ENCODE results near the gene MINDY1.

The MINDY1 gene

DNA sequence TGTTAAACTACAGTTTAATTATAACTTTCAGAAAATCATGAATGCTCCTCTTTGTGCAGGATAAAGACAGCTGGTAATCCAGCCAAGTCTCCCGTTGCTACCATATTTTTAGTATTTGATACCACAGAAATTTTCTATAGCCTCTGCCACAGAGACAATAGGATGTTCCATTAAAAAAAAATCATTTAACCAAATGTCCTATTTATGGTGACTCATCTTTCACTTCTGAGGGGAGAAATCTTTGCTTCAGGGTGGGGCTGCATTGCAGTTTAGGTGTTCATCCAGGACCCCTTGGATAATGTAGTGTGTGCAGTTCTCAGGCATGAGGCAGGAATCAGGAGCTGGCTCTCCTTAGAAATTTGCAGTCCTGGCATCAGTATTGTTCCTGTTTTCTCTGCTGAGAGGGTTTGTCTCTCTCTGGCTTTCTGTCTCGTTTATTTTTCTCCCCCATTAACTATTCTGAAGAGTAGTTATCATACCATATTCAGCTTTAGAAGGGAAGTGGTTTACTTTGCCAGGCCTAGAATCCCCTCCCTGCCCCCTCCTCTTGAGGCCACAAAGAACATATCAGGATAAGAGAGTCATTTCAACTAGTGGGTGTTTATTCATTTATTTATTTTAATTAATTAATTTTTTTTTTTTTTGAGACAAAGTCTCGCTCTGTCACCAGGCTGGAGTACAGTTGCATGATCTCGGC lies 4.6 kb upstream of the MINDY1 start:
- no peak for DNase-seq (ENCODE audit: low spot score)

DNA sequence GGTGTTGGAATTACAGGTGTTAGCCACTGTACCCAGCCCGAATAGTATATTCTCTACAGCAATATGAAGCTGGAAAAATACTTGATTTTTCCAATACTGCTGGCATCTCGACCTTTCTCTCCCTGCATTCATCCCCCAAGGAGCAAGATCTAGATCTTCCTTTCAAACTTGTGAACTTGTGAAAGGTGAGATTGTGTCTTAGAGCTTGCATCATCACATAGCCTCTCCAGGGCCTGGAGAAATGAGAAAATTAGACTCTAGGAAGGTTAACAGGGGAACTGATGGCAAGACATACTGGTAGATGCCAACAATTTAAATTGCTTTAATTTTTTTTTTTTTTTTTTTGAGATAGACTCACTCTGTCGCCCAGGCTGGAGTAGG lies 3.6 kb upstream of the MINDY1 start:
- no peak for DNase-seq (ENCODE audit: low spot score)

- no peak for DNase-seq (ENCODE audit: low spot score)
These were observed 3.1 kb upstream of the MINDY1 start for GRCh38 chr1:151009674-151010345.

DNA sequence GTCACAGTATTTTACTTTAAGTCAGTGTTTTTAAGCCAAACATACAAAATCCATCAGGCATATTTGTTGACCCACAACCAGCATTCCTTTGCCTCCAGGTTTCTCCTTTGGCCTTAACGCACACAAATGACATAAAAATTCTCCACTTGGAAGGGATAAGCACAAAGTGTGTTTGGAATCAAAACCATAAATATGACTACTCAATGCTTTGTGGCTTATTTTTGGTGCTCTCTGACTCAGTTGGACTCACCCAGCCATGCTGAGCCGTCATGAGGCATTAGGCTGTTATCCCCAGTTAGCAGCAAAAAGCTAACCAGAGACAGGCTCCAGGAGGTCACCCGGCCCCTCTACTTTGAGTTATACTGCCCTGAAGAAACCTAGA lies 2.5 kb upstream of the MINDY1 start:
- no peak for DNase-seq (ENCODE audit: low spot score)

DNA sequence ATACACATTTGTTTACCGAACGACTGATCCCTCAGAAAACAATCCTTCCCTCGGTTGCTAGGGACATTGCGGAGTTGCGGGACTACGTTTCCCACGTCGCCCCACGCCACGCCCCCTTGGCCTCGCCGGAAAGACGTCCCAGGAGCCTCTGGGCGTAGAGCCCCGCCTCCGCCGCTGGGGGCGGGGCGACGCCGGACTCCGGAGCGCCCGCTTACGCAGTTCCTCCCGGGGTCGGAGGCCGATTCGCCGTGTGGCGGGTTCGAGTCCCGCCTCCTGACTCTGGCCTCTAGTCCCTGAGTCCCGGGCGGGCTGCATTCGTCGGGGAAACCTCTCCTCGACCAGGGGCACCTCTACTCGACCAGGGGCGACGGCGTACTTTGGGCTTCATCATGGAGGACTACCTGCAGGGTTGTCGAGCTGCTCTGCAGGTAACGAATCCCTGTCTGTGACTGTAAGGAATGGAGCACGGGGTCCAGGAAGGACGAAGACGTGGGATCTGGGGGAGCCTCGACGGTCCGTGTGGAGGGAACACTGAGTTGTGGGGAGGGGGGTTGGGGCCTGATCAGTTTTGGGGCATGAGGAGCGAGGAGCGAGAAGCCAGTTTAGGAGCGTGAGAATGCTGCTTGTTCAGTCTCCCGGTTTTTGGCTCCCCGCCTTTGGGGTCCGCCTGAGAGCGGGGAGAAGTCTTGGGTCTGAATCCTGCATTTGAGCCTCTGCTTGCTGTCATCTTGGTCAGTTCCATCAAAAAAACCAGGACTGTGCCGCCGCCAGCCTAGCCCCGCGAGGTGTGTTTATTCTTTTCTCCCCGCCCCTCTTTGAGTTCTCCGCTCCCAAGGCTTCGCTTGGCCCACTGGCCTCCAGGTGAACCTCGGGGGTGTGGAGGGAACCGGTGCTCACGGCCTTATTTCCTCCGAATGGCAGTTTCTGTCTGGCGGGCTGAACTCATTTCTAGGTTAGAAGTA lies 1.8 kb upstream of the MINDY1 start, which contains the start of gene PRUNE1:
PRUNE1 (plus strand) TSS at position 206 of the 962 bp plus-strand sequence; CDS start at position 390, 184 bp downstream.
- DNase-seq (ENCODE audit: low spot score), result peak; percentile 95

DNA sequence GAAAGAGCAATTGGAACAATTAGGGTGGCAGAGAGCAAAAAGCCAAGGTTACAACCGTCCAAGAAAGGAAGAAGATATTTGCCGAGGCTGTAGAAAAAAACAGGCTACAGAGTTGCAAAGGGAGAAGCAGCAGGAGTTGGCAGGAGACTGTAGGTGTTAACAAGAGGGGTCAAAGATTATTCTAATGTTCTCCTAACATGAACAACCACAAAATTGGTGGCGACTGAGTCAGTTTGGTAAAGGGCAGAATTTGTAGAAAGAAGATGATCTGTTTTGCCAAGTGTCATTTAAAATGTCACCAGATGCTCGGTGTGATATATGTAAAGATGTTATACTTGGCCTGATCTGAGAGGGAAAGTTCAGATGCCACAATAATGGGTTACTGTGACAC lies 1.1 kb upstream of the MINDY1 start:
- no peak for DNase-seq (ENCODE audit: low spot score)

DNA sequence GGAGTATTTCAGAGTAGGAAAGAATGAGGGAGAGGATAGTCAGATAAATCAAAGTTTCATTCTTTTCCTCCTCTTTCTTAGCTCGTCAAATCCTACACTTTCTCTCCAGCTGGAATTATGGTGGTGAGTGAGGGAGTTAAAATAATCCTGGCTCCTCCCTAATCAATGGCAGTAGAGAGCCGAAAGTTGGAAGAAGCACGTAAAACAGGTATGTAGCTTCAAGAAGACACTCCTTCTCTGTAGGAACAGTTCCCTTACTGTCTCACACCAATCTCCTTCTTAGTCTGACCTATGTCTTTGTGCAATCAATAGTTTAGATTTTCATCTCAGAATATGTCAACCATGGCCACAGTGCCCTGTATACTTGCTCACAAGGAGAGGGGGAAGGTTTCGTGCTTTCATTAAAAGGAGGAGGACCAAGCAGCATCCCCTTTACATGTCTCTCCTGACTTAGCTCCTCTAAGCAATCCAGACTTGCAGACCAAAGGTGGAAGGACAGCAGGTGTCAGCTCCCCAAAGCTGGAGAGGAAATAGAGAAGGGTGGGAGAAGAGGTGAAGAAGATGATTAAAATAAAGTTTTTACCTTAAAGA lies 878 bp downstream of the MINDY1 start:
- no peak for DNase-seq (ENCODE audit: low spot score)

GRCh38 chr1:151003180-151003579 lies 3.5 kb downstream of the MINDY1 start:
- no peak for DNase-seq (ENCODE audit: low spot score)

DNA sequence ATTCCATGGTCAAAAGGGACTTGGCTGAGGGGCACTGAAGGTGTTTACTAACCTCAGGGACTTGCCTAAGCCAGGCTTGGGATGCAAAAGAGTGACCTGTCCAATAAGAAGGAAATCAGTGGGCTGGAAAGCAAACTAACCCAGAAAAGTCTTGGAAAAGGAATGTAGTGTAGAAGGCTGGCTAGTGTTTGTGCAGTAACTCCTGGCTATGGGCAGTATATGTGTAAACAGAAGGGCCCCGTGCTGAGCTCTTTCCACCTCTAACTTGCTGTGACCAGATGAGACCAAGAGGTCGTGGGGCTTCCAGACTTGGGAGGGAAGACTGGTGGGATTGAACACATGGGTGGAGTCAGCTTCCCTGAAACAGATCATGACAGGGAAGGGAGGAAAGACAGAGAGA lies 4.1 kb downstream of the MINDY1 start:
- no peak for DNase-seq (ENCODE audit: low spot score)

DNA sequence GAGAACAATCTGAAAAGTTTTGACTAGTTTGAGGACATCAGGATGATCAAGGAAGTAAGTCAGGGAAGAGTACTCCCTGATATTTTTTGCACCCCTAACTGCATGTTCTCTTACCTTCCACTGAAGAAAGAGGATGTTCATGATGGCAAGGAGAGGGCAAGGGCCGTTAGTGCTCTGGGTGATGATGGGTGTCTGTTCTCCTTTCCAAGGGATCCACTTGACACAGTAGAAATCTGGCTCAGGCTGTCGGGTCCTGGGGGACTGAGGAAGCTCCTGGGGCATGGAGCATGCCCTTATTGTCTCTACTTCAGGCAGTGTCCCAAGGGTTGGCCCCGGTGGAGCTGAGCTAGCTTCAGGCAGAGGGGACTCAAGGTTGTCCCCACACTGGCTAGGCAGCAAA lies 4.7 kb downstream of the MINDY1 start:
- DNase-seq (ENCODE audit: low spot score), result no peak

DNA sequence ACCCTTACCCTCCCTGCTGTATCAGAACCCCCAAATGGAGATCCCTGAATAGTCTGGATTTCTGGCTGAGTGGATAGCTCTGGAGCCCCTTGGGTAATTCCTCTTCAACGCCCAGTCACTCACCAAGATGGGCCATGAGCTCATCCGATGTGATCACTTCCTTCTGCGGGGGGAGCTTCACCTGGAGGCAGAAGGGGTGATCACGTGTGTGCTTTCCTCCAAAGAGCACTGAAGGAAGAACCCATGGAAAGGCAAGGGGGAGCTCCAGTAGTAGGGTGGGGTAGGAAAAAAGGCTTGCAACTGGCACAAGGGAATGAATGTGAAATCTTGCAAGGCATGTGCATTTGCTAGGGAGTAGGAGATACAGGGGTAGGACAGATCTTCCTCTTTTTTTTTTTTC lies 5.1 kb downstream of the MINDY1 start:
- no peak for DNase-seq (ENCODE audit: low spot score)

DNA sequence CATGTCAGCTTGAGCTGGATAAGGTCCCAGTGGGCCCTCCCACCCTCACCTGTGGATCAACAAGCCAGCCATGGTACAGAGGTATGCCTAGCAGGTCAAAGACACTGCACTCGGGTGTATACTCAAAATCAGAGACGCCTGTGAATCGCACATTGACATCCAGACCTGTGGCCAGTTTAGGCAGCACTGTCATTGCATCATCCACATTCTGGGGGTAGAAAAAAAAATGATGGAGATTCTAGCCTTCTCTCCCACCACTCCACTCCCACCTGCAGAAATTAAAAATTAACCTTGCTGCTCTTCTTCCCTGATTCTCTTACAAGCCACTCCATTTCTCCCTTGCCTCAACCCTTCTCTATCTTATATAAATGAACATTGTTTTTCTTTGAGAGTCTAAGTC lies 6.3 kb downstream of the MINDY1 start:
- no peak for DNase-seq (ENCODE audit: low spot score)

GRCh38 chr1:150999926-151000325 lies 6.8 kb downstream of the MINDY1 start:
- DNase-seq (ENCODE audit: low spot score), result no peak

- no peak for DNase-seq (ENCODE audit: low spot score)
These were observed 7.5 kb downstream of the MINDY1 start for GRCh38 chr1:150999051-150999674.

DNA sequence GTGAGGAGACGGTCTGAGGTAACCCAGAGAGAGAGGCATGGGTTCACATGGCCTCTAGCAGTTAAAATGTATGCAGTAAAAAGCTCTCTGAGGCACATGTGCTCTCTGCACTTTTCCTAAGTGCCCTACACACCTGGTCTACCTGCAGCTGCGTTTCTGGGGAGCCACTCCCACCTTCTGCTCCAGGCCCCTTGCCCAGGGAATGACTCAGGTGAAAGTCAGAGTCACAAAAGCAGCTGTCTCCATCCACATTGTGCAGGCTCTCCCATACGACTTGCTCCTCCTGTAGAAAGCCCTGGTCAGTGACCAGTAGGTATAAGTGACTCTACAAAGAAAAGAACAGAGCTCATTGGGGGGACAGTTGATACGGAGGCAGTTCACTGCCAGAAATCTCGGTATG lies 8.8 kb downstream of the MINDY1 start:
- DNase-seq (ENCODE audit: low spot score), result no peak

- DNase-seq (ENCODE audit: low spot score), result no peak
These were observed 9.4 kb downstream of the MINDY1 start for GRCh38 chr1:150997126-150997872.

DNA sequence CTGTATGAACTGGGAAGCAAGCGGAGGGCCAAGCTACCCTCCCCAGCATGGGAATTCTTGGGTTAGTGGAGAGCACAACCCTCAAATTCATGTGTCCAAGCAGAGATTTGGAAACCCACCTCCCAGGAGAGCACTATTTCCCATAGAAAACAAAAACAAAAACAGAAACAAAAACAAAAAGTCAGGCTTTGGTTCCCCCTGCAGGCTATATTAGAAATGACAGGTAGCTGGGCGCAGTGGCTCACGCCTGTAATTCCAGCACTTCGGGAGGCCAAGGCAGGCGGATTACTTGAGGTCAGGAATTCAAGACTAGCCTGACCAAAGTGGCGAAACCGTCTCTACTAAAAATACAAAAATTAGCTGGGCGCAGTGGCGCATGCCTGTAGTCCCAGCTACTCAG lies 10.8 kb downstream of the MINDY1 start:
- DNase-seq (ENCODE audit: low spot score), result peak; percentile 71

DNA sequence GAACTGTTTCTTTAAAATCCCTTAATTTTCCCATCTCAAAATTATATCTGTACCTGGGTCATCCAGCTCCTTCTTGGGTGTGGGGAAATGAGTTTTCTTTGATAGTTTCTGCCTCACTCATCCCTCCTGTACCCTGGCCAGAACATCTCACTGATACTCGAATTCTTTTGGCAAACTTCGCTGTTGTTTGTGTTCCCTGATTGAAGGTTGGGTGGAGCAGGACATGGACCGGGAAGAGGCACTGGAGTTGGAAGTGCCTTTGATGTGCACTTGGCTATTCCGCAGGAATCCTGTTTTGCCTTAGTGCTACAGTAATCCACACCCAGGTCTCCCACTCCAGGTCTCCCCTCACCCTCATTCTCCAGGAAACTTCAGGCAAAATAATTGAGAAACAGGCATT lies 11.2 kb downstream of the MINDY1 start:
- DNase-seq (ENCODE audit: low spot score), result no peak

- DNase-seq (ENCODE audit: low spot score), result no peak
These were observed 12.5 kb downstream of the MINDY1 start for GRCh38 chr1:150994248-150994647.

DNA sequence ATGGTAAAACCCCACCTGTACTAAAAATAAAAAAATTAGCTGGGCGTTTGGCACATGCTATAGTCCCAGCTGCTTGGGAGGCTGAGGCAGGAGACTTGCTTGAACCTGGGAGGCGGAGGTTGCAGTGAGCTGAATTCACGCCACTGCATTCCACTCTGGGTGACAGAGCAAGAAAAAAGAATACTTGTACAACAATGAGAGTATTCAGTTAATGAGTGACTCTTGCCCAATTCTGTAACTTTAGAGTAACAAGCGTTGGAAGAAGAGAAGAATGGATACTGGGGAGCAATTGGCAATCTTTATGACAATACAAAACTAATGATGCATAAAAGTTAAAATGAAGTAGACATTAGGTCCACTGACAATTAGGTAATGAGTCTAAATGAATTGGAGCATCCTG lies 14.1 kb downstream of the MINDY1 start:
- no peak for DNase-seq (ENCODE audit: low spot score)

DNA sequence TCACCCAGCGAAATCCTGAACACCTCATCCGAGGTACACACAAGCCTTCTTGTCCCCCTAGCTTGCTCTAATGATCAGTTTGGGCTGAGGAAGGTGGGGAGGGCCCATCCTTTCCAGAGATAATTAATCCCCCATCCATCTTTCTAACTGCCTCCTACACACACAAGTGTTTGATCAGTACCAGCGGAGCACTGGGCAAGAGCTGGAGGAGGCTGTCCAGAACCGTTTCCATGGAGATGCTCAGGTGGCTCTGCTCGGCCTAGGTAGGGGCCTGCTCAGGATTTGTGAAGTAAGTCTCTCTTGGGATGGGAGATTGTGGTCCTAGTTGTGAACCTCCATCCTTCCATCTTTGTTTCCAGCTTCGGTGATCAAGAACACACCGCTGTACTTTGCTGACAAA lies 18.8 kb downstream of the MINDY1 start:
- no peak for DNase-seq (ENCODE audit: low spot score)
